ENCODE results near the gene UGT8.
"Not testable (repeated sequence)": the region's sequence is repeated elsewhere in the genome, so short reads cannot be mapped to it uniquely, and the experiment has no call there.

The UGT8 gene

GRCh38 chr4:114598191-114599121 is at the start of gene UGT8:
UGT8 (plus strand) TSS chr4:114598807; CDS start chr4:114622881, 24,074 bp downstream.
- no peak for DNase-seq (ENCODE audit: low spot score)

GRCh38 chr4:114549638-114550037 is 49.0 kb upstream of the UGT8 start:
- no peak for DNase-seq (ENCODE audit: low spot score)

DNA sequence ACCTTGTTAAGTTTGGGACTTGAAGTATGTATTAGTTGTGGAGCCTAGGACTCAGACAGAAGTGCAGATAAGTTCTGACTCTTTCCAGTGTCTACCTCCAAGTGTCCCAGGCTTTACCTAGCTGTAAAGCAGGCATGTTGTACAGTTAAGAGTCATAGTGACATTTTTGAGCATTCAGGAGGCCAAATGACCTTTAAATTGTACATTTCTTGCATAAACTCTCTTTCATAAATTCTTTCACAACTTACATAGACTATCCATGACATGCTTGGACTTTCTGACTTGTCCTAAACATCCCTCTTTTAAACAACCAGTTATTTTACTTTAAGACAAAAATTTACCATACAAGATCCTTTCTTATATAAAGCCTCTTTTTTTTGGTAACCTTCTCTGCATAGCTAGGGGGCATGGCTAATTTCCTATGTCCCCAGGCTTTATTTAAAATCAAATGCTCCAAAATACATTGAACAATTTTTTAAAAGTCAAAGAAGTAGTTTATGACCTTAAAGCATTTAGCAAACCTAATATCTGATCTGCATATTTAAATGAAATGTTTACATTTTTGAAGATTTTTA is 40.1 kb upstream of the UGT8 start:
- DNase-seq (ENCODE audit: low spot score) = no peak

DNA sequence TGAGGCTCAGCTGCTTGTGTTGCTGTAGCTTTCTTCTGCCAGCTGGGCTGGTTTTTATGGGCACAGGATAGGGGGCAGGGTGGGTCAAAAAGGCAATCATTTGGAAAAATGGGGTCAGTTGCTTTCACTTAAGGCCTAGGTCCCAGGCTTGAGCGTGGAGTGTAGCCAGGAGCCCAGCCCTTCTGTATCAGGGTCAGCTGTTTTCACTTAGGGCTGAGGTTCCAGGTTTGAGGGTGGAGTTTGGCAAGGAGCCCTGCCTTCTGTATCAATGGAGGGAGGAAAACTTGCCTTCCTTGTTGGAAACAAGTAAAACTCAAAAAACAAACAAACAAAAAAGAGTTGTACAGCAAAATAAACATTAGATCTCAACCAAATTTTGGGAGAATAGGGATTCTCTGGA is 37.0 kb upstream of the UGT8 start:
- no peak for DNase-seq (ENCODE audit: low spot score)

GRCh38 chr4:114562176-114562904 is 36.3 kb upstream of the UGT8 start:
- no peak for DNase-seq (ENCODE audit: low spot score)

DNA sequence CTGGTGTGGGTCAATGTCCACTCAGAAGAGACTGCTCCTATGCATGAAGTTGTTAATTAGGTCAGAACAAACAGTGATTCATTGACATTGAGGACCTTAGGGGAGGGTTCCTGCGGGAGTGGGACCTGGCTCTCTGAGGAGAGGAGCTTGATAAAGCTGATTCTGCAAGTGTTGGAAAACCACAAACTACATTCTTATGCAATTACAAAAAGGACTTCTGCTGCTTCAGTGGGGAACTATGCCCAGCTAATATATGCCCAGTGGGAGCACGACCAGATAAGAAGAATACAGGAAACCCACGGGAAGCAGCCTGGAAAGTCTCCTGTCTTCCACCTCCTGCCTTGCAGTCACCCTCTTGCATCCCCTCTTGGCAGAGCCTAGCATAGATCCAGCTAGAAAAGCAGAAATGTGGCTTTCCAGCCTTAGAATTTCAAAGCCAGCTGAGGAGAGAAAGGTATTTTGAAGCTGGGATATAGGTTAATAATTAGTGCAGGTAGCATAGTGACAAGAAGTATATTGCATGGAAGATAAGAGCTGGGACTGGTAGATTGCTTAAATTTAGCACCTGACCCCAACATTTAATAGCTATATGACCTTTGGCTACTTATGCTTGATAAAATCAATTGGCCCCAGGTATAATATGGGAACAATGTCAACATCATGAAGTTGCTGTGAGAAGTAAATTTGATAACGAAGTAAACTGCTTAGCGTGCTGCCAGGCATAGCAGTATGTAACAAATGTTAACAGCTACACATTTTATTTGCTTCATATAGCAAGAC is 34.9 kb upstream of the UGT8 start:
- no peak for DNase-seq (ENCODE audit: low spot score)

DNA sequence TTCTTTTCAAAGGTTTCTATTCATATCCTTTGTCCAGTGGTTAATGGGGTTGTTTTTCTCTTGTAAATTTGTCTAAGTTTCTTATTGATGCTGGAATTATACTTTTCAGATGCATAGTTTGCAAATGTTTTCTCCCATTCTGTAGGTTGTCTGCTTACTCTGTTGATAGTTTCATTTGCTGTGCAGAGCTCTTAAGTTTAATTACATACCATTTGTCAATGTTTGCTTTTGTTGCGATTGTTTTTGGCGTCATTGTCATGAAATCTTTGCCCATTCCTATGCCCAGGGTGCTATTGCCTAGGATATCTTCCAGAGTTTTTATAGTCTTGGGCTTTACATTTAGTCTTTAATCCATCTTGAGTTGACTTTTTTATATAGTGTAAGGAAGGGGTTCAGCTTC is 21.2 kb upstream of the UGT8 start:
- no peak for DNase-seq (ENCODE audit: low spot score)

GRCh38 chr4:114582621-114583020 is 16.0 kb upstream of the UGT8 start:
- DNase-seq (ENCODE audit: low spot score) = no peak

DNA sequence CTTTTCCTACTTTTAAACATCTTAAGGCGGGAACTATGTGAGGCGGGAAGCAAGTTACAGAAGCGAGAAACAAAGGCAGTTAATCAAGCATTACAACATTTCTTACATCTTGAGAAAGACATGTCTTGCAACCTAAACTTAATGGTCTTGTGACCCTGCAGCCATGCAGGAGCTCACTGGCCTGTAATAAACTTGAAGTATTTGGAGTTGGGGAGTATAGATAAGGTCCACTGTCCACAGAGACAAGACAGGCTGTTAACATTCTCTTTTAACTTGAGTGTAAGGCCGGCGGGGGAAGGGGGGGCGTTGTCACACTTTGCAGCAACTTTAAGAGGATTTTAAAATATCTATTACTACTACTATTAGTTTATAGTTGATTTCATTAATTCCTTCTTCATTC is 10.3 kb upstream of the UGT8 start:
- DNase-seq (ENCODE audit: low spot score) = no peak

- DNase-seq (ENCODE audit: low spot score) = not testable (repeated sequence)
These were observed 8.2 kb upstream of the UGT8 start for GRCh38 chr4:114590360-114590759.

- DNase-seq (ENCODE audit: low spot score) = no peak
These were observed 5.1 kb upstream of the UGT8 start for GRCh38 chr4:114593526-114593925.

DNA sequence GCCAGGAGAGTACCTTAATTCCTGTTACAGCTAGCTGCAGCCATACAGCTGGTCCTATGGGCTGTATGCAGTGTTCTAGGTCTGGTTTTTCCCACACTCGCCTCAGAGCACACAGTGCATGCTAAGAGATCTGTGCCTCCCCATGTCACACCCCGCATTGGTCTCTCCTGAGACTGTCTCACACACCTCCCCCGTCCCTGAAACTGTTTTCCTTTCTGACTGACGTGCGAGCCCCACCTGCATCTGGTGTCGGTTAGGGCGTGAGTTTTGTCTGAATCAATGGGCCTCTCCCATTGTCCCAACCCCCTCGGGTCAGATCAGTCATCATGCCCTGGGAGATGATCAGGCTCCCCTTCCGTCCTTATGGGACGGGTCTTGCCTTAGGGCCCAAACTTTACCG is 3.4 kb upstream of the UGT8 start:
- no peak for DNase-seq (ENCODE audit: low spot score)

- no peak for DNase-seq (ENCODE audit: low spot score)
These were observed 2.7 kb upstream of the UGT8 start for GRCh38 chr4:114595921-114596320.

DNA sequence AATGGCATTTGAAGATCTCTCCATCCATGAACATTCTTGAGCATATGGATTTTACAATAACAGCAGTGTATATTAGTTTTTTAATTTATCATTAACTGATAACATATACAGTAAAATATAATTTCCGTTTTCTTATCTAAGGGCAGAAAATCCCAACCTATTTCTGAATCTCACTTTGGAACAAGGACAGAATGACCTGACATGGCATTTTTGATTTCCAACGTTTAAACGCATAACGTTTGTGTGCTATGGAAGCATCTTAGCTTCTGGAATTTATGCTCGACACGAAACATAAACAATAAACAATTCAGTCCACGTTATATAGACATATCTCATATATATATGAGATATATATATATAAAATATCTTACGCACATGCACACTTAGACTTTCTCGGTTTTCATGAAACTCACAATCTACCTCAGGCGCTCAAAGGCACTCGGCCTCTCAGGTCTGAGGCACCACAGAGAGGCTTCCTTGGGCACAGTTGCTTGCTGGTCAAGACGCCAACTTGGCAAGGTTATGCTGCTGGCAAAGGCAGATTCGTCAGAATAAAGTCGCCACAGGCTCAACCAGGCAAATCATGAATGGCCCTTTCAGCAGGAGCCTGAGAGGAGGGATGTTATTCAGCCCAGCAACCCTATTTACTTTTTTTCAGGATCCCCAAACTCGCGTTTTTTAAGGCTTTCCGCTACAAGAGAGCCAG is 1.0 kb upstream of the UGT8 start:
- no peak for DNase-seq (ENCODE audit: low spot score)

GRCh38 chr4:114599231-114599902 is 760 bp downstream of the UGT8 start:
- no peak for DNase-seq (ENCODE audit: low spot score)

DNA sequence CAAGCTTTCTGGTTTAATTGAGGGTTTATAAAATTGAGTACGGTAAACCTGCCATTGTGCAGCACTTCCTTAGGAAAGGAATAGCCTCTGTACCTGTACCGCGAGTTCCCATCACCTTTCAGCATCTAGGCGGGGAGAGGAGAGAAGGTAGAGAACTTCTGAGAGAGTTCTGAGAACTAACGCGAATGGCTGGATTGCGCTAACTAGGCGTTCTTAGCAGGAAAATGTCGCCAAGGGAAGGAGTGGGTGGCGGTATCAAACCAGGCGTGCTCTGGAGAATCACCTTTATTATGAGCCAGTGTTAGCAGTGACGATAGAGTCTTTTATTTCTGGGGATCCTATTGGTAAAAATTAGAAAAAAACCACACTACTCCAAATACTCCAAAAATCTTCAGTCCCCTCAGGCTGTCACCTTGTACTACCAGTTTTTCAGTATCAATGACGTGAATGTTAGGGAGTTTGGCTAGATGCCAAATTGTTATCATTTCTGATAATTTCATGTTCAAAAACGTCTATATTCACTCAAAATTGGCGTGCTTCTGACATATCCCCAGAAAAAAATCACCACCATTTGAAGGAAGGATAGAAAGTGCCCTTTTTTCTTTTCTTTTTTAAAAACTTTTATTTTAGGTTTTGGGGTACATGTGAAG is 1.4 kb downstream of the UGT8 start:
- no peak for DNase-seq (ENCODE audit: low spot score)

- no peak for DNase-seq (ENCODE audit: low spot score)
These were observed 2.1 kb downstream of the UGT8 start for GRCh38 chr4:114600672-114601071.

- DNase-seq (ENCODE audit: low spot score) = no peak
These were observed 2.9 kb downstream of the UGT8 start for GRCh38 chr4:114601304-114602052.

GRCh38 chr4:114603497-114603896 is 4.9 kb downstream of the UGT8 start:
- DNase-seq (ENCODE audit: low spot score) = no peak

- DNase-seq (ENCODE audit: low spot score) = no peak
These were observed 7.6 kb downstream of the UGT8 start for GRCh38 chr4:114606245-114606644.

All from hepatic stellate cell (primary cell).